ENCODE data around the gene KDM2B. TPM values are rescaled to one million over a fixed set of nuclear protein-coding genes. Genes with fewer than 3 reads are reported as not detected.

The KDM2B gene
- total and polyA plus RNA-seq, 2 donors (not counting 1 experiment from before 2014, with no cell fraction given): 108 to 126 TPM

DNA sequence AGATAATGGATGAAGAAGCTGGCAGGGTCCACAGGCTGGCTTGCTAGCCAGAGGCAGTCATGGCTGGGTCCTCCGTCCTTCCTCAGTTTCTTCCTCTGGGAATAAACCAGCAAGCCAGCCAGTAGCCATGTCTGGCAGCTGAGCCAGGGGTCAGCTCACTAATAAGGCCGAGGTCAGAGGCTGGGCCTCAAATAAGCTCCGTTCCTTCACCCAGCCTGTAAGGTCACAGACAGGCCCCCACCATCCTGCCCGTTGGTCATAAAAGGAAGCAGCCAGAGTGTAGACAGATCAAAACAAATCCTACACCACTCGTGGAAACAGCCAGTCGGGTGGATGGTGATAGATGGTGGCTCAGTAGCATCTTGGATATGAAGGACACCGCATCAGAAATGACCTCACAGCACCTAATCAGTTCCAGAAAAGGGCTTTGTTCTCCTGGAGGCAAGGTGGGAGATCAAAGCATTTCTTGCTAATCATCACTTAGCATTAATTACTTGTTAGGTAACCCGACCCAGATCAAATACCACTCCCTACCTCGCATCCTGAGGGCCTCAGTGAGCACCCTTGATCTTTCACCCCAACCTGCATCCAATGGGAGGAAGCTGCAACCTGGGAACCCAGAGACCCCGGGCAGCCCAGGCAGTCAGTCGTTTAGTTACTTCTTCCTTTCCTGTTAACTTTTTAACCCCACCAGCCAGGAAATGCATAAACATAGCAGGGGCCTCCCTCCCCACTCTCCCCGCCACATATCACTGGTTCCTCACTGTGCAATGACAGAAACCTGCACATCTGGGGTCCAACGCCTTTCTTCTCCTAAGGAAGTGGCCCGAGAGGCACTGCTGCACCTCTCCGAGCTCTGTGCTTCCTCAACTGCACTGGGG, 90.2 kb downstream of the KDM2B start:
- H3K27ac ChIP-seq (ENCODE audit: low read length in 2 of 2): peak overlapping the region; percentile 22 to 63

More for the DNA sequence above, 90.2 kb downstream of the KDM2B start:
- Histone ChIP-seq H3K4me1 (ENCODE audit: control insufficient read depth in 2 of 2, insufficient read depth in 2 of 2, low read length in 2 of 2) (peaks cover 17 to 33% of the 10 kb centered on the region in 2 donors), H3K27me3 (replicated peaks in 1 of 4; ENCODE audit: control extremely low read depth in 1 of 4, control insufficient read depth in 3 of 4, insufficient read depth in 4 of 4, low read length in 3 of 4) (no peaks in the 10 kb centered on the region), H3K4me3 (ENCODE audit: control extremely low read depth in 1 of 5, extremely low read depth in 1 of 5, insufficient read depth in 1 of 5, low read depth in 2 of 5, low read length in 4 of 5) (no peak overlapping the region), H3K4me2 (replicated peaks; ENCODE audit: low read depth, low read length, poor library complexity, severe bottlenecking) (peak overlapping the region; percentile 56), H3K79me2 (ENCODE audit: control insufficient read depth, insufficient read depth, low read length) (peaks cover 72% of the 10 kb centered on the region), H3K9ac (ENCODE audit: low read length) (peak overlapping the region; percentile 37), H4K20me1 (ENCODE audit: control insufficient read depth, insufficient read depth, low read length, poor library complexity, severe bottlenecking) (peaks cover 33% of the 10 kb centered on the region), H3K9me3 (ENCODE audit: control extremely low read depth in 1 of 3, control insufficient read depth in 2 of 3, insufficient read depth in 1 of 3, low read length in 2 of 3) (no peaks in the 10 kb centered on the region), H2AFZ (ENCODE audit: insufficient read depth, low read depth, low read length, poor library complexity, severe bottlenecking) (peak overlapping the region; percentile 50), H3K36me3 (replicated peaks in 1 of 2; ENCODE audit: control extremely low read depth in 1 of 2, control insufficient read depth in 1 of 2, extremely low read depth in 1 of 2, insufficient read depth in 2 of 2, low read length in 1 of 2) (peaks cover 0 to 12% of the 10 kb centered on the region in 2 experiments)
- ATAC-seq (ENCODE audit: low read depth) (peak; percentile 57), DNase-seq (peak; percentile 47)
- intact Hi-C loops (cut with micrococcal nuclease): no loop called here
- ChIA-PET CTCF (interaction anchor here (0.6 to 5.1 kb wide), 6 partner anchors 10 to 179 kb away, joined by 3 to 60 read pairs (median 4); partner anchors contain the start of gene MORN3), POLR2A (interaction anchor here (0.6 kb wide), 1 partner anchor 1408 kb away, joined by 3 read pairs; no protein-coding TSS in a partner anchor)
- Mint-ChIP-seq H3K27me3 (no peaks in the 10 kb centered on the region), H3K4me1 (peaks cover 23% of the 10 kb centered on the region), H3K4me3 (peak overlapping the region; percentile 72), H3K9me3 (ENCODE audit: insufficient read depth) (no peaks in the 10 kb centered on the region), H3K27ac (peak overlapping the region; percentile 86)
- TF ChIP-seq CTCF (IDR thresholded peaks at IDR 0.05): no peak
- TF ChIP-seq EZH2 (IDR thresholded peaks at IDR 0.05; ENCODE audit: borderline replicate concordance, insufficient read depth, low read depth, low read length, poor library complexity, severe bottlenecking): no peak
- 16% methylated on average over 10 of the region's 15 CpGs for WGBS (ENCODE audit: insufficient coverage)
